Germinal center (tissue), 1 donor: ENCODE data around the gene STK4.
A peak's percentile ranks its signal among the peaks of the same experiment; 100 is the strongest.

Experiments used
- DNase-seq: peaks from one replicate; pipeline ENCODE4 v3.0.0; 2012; ENCODE audit warnings: mixed read lengths, low spot score

Gene STK4

GRCh38 chr20:45085867-45086266 is 119.6 kb downstream of the STK4 start:
- no peak for DNase-seq

GRCh38 chr20:45087097-45087790 is 120.9 kb downstream of the STK4 start:
- no peak for DNase-seq

- DNase-seq: no peak
These were observed 121.5 kb downstream of the STK4 start for GRCh38 chr20:45087814-45088213.

- no peak for DNase-seq
These were observed 121.9 kb downstream of the STK4 start for GRCh38 chr20:45088247-45088646.

- no peak for DNase-seq
These were observed 124.2 kb downstream of the STK4 start for GRCh38 chr20:45090481-45090880.

- no peak for DNase-seq
These were observed 125.1 kb downstream of the STK4 start for GRCh38 chr20:45091366-45091765.

- DNase-seq: no peak
These were observed 126.6 kb downstream of the STK4 start for GRCh38 chr20:45092898-45093297.

- no peak for DNase-seq
These were observed 127.9 kb downstream of the STK4 start for GRCh38 chr20:45094201-45094600.

- no peak for DNase-seq
These were observed 128.7 kb downstream of the STK4 start for GRCh38 chr20:45094864-45095574.

GRCh38 chr20:45095805-45096238 is 129.5 kb downstream of the STK4 start:
- peak; percentile 69 for DNase-seq

GRCh38 chr20:45096781-45097180 is 130.5 kb downstream of the STK4 start:
- DNase-seq: no peak

- DNase-seq: peak; percentile 79
These were observed 131.3 kb downstream of the STK4 start for GRCh38 chr20:45097485-45098102.

GRCh38 chr20:45098103-45098773 is 131.9 kb downstream of the STK4 start:
- DNase-seq: peak; percentile 43

GRCh38 chr20:45100563-45101245 is 134.4 kb downstream of the STK4 start, which contains the start of gene KCNS1:
KCNS1 (minus strand) TSS chr20:45101127; CDS start chr20:45099236, 1,891 bp downstream.
- peak; percentile 25 for DNase-seq

GRCh38 chr20:45101333-45101850 is 135.1 kb downstream of the STK4 start:
- no peak for DNase-seq

- no peak for DNase-seq
These were observed 136.8 kb downstream of the STK4 start for GRCh38 chr20:45103072-45103471.

- no peak for DNase-seq
These were observed 138.5 kb downstream of the STK4 start for GRCh38 chr20:45104786-45105185.

GRCh38 chr20:45105317-45105716 is 139.0 kb downstream of the STK4 start:
- no peak for DNase-seq

GRCh38 chr20:45109634-45110033 is 143.3 kb downstream of the STK4 start:
- no peak for DNase-seq

- no peak for DNase-seq
These were observed 144.0 kb downstream of the STK4 start for GRCh38 chr20:45110301-45110700.

GRCh38 chr20:45111285-45111684 is 145.0 kb downstream of the STK4 start:
- DNase-seq: no peak
